Brain microvascular endothelial cell (primary cell): Measurements from ENCODE around the gene PPIP5K1.

Experiments
- DNase-seq: peaks from one replicate; pipeline ENCODE4 v3.0.0-alpha.2; 2020
- H3K27ac ChIP-seq: fragments of 250-450 bp; sonication (Bioruptor Pico); 2 replicates; pipeline ENCODE4 v1.5.1; 2020; ENCODE audit warnings: mild to moderate bottlenecking, moderate library complexity
- H3K27me3 ChIP-seq: fragments of 250-450 bp; sonication (Bioruptor Pico); replicated peaks from 2 replicates; pipeline ENCODE4 v1.5.1; 2020; ENCODE audit warnings: mild to moderate bottlenecking
- H3K36me3 ChIP-seq: fragments of 250-450 bp; sonication (Bioruptor Pico); replicated peaks from 2 replicates; pipeline ENCODE4 v1.5.1; 2020; ENCODE audit warnings: mild to moderate bottlenecking
- H3K4me3 ChIP-seq: 2 replicates; pipeline ENCODE4 v1.5.1; 2011; ENCODE audit warnings: low read depth, mild to moderate bottlenecking, control low read depth, low read length, moderate library complexity
- CTCF ChIP-seq: IDR thresholded peaks from 2 replicates; pipeline ENCODE4 v1.5.1; 2011; ENCODE audit warnings: low read depth, mild to moderate bottlenecking, moderate library complexity, low read length, control low read depth, inconsistent platforms; ENCODE audit errors: missing control alignments
- in situ Hi-C: cut with HindIII; loops from 2 replicates; pipeline ENCODE4 v1.10.0; 2017; ENCODE audit warnings: low sequenced_read_pairs, low pct_ligation_motif_present

Gene PPIP5K1

DNA sequence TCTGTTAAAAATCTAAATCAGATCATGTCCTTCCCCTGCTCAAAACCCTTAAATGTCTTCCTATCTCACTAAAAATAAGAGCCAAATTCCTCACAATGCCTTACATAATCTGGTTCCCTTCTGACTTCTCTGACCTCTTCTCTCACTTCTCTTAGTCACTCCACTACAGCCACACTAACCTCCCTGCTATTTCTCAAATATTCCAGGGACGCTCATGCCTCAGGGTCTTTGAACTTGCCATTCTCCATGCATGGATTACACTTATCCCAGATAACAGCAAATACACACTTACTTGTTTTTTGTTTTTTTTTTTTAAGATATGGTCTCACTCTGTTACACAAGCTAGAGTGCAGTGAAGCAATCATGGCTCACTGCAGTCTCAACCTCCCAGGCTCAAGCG is 105.6 kb downstream of the PPIP5K1 start:
- in situ Hi-C loops: no loop called here
- peaks cover 22% of the 10 kb centered on the region for H3K36me3 ChIP-seq
- DNase-seq: no peak
- no peak for TF ChIP-seq CTCF
- H3K27me3 ChIP-seq: no peaks in the 10 kb centered on the region
- H3K4me3 ChIP-seq: no peak overlapping the region
- H3K27ac ChIP-seq: no peak overlapping the region
